Right forelimb (tissue), 1 donor: Measurements from ENCODE around the gene KCNF1.
A peak's percentile ranks its signal among the peaks of the same experiment; 100 is the strongest.

ENCODE experiments used
- DNase-seq: peaks from one replicate; pipeline ENCODE4 v3.0.0-alpha.2; 2018

The KCNF1 gene

DNA sequence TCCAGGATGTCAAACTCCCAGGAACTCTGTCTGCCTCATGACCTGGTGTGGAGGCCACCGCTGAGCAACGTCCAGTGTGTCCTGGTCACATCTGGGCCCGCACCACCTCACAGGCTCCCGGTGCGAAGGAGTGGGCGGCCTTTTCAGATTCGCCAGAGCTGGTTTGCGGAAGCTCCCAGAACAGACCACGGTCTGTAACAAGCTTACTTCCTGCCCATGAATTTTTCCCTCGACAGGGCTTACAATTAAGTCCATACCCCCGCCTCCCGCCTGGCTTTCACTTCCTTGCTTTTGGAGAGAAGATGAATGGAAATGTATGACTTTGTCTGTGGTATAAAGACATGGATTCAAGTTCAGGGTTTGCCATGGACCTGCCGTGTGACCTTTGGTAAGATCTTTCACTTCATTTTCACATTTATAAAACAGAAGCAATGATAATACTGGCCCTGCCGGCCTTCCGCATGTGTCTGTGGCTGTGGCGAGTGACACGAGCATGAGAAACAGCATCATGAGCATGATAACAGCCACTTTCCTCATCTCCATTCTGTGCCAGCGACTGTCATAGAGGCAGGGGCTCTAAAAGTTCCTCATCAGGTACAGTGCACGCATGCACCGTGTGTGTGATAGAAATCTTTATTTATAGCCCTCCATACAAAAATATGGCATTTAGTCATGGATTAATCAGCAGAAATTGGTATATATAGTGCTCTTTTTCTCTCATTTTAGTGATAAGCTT is 31.0 kb upstream of the KCNF1 start:
- DNase-seq = no peak

DNA sequence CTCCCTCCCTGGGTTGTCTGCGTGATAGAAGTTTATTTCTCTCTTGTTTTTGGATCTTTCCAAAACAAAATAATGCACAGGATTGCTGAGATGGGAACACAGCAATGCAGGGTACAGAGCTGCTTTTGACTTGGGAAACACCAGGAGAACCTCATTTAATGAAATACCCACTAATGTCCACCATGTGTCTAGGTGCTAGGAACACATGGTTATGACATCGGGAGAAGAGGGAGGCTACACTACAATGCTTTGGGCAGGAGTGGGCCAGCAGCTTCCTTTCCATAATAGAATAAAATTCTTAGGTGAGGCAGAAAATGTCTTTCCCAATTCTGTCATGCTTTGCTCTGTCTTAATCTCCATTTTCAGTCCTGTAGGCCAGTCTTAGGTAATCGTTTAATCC is 29.2 kb upstream of the KCNF1 start:
- DNase-seq = no peak

DNA sequence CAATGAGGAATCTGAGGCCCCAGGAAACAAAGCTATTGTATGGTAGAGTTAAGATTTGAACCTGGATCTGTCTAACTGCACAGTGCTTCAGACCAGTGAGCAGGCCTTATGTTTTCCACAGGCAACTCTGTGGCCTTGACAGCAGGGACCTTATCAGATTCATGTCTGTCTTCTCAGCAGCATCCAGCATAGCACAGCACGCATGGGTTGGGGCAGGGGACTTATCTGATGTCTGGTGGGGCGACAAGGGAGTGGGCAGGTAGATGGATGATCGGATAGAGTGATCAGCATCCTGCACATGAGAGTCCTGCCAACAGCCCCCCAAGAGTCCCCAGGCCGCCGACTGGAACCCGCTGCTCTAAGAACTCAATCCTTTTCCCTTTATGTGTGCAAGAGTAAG is 28.7 kb upstream of the KCNF1 start:
- DNase-seq = no peak

DNA sequence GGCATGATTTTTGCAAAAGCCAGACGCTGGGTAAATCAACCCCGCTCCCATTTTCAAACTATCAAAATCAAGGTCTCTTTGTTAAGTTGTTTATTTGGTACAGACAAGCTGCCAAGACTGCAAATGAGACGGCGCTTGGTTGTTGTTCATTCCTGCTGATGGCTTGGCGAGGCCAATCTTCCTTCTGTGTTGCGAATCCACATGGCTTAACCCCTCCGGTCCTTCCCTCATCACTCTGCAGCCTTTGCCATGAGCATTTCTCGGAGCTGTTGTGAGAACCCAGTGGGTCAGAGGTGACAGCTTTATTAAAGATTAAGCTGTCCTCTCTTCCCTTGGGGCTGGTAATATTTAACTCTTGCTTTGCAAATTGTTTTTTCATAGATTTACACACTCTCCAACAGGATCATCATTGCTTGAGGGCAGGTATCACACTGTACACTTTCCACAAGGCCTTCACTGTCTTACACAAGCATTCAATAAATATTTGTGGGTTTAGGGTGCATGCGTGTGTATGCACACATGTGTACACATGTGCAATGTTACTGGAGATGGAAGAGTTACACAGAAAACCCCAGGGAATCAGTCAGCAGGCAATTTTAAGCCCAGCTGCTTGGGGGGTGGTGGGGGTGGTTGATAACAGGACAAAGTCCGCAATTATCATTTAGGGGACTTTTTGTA is 27.8 kb upstream of the KCNF1 start:
- no peak for DNase-seq

DNA sequence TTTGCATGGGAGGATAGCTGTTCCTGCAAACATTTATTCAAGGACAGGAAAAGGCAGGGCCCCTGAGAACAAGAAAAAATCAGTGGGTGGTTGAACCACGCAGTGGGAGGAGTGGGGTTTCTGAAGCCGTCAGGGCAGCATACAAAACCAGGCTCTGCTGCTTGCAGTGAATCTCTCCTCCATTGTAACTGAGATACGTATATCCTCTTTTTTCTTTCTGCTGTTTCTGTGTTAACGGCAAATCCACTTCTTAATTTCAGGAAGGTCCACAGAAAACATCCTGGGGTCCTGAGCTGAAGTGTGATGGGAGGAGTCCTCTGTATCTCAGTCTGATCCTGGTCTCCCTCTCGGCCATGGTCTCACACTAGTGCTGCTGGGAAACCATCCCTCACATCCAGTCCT is 27.2 kb upstream of the KCNF1 start:
- no peak for DNase-seq

DNA sequence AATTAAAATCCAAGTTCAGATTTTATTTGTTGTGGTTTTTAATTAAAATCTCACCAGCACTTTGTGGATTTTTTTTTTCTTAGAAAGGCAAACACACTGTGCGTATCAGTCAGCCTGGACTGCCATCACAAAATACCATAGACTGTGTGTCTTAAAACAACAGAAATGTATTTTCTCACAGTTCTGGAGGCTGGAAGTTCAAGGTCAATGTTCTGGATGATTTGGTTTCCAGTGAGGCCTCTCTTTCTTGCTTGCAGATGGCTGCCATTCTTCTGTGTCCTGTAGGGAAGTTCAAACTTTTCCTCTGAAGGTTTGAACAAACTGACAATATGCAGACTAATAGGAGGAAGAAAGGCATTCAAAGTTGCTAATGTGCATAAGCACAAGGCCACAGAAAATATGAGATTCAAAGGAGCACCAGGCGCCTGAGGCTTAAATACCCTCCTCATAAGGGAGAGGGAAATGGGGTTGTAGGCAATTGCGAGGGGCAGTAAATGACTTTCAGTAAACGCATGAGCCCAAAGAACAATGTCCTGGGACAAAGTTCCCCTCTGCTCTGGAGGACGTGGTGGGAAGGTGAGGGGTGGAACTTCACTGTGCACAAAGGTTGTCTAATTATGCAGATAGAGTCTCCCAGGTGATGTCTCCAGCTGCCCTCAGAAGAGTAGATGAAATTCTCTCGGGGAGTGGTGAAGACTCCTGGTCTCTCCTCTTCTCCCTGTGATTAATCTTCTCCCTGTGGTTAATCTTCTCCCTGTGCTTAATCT is 26.5 kb upstream of the KCNF1 start:
- DNase-seq = no peak

DNA sequence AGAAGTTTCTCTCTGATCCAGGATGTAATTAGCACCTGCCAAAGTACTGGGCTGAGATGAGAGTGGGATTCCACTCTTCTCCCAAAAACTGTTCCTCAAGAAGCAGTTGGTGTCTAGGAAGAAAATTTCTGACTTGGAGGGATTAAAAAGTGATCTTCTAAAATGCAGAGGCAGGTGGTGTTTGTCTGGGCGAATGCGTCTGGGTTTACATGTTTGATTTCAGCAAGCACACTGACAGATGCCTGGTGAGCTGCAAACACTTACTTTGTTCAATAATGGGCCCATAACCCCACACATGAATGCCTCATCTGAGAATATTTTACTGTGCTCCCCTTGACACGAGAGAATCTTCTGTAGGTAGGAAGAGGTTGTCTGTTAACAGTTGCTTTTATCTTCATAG is 24.3 kb upstream of the KCNF1 start:
- DNase-seq = no peak

DNA sequence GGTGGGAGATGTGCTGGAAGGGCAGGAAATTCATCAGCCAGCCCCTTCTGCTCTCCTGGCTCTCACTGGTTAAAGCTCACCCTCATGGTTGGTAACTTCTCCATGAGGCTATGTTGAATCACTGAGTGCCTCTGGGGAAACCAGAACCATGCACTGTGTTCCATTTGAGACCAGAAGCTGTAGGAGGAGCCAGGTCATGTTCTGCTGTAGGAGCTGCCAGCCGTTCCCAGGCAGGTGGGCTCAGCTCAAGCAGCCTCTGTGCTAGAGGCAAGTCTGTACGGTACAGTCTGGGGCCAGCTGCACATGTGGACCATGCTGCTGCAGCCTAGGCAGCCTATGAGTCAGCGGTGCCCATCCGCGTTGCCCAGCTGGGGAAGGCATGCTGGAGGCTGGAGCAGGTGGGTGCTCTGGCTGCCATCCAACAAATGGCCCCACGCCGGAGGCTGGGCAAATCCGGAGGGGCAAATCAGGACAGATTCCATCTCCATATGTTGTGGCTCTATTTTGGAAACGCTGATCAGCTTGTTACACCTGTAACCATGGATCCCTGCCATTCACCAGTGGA is 22.0 kb upstream of the KCNF1 start:
- DNase-seq = peak; percentile 54

DNA sequence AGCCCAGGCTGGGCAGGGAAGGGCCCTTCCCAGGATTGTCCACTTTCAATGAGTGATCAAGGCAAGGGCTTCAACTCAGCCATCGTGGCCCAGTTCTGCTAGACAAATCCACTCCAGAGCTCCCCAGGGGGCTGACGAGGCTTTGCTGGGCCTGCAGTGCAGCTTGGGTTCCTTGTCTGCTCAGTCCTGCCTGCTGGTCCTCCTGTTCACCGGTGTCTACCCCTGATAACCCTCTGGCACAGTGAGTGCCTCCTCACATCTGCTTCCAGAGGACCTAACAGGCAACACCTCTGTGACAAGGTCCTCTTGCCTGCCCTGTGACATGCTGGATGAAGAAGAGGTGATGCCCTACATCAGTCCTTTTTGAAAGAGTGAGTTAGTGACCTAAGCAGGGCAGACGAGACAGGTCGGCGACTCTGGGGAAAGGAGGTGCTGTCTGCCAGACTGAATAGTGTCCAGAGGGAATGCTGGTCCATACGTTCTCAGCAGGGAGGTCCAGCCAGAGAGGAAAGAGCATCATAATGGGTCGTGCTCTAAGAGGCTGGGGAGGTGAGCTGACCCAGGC is 20.9 kb upstream of the KCNF1 start:
- DNase-seq = no peak

DNA sequence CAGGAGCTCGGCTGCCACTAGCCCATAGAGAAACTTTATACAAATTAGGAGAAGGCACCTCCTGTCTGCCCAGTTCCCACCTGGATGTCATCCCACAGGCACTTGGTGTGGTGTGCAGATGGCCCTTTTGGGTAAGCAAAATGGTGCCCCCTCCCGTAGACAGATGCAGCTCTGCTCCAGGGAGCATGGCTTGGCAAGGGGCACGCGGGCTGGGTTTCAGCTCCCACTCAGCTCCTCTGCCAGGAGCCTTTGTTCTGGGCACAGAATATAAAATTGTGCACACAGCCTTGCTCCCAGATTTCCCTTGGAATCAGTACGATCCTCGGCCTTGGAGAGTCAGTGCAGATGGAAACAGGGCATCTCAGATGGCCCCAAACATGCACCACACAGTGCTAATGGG is 20.3 kb upstream of the KCNF1 start:
- no peak for DNase-seq

DNA sequence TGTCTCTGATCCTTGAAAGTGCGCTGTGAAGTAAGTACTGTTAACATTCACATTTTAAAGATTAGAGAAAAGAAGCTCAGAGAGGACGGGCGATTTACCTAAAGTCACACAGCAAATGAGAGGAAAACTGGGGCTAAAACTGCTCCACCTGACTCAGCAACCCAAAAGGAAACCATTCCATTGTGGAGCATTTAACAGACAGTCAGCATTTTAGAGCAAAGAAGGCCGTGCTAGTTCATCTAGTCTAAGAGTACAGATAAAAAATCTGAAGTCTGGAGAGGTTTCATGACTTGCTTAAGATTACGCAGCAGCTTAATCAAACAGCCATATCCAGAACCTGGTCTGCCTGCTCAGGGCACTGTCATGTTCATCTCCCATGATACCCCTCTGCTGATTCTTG is 19.9 kb upstream of the KCNF1 start:
- no peak for DNase-seq

DNA sequence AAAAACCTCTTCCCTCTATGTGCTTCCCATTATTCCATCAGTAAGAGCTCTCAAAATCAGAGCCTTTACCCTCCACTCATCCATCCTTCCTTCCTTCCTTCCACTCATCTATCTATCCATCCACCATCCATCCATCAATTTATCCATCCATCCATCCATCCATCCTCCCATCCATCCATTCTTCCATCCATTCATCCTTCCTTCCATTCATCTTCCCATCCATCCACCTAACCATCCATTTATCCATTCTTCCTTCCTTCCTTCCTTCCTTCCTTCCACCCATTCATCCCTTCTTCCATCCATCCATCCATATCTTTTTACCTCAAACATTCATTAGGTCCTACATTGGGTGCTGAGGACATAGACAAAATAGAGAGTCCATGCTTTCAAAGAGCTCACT is 19.4 kb upstream of the KCNF1 start:
- no peak for DNase-seq

DNA sequence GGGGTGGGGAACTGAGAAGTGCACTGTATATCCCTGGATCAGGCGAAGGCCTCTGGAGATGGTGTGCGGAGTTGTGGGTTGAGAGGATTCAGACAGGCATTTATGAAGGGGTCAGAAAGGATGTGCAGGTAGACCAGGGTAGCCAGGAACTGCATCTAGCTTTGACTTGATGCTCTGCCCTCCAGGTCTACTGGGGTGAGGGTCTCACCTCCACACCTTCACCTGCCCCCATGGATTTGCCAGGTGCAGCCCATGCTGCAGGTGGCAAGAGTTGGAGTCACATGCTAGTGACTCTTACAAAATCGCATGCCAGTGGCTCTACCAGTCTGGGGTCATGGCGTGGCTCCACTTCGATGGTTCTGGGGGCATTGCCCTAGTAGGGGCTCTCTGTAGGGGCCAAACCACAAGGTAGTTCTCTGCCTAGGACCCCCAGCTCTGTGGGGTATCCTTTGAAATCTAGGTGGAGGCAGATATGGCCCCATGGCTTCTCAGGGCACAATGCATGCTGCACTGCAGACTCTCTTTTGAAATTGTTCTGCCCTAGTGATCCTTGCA is 18.9 kb upstream of the KCNF1 start:
- no peak for DNase-seq

DNA sequence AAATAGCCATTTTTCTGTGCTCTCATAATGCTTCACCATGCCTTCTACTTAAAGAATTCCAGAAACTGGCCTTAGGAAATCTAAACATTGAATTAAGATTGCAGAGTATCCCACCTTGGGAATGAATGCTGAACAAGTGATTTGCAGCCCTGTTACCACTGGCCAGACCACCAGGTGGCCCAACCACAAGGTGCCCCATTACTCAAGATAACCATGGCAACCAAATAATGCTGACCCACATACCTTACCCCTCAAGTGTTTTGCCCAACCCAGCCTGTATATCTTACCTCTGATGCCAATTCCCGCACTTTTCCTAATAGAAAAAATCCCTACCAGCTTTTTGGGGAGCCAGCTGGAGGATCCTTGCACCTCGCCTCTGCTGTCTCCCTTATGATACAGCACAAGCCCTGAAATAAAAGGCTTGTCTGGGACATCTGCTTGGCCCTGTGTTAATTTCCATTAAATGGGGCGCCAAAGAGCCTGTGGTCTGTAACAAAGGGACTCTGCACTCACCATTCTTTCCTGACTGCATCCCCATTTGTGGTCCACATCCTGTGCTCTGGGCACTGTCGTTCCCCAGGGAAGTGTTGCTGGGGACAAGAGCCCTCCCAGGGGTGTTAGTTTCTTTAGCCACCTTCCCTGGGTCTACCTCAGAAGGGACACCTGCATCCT is 17.3 kb upstream of the KCNF1 start:
- no peak for DNase-seq

DNA sequence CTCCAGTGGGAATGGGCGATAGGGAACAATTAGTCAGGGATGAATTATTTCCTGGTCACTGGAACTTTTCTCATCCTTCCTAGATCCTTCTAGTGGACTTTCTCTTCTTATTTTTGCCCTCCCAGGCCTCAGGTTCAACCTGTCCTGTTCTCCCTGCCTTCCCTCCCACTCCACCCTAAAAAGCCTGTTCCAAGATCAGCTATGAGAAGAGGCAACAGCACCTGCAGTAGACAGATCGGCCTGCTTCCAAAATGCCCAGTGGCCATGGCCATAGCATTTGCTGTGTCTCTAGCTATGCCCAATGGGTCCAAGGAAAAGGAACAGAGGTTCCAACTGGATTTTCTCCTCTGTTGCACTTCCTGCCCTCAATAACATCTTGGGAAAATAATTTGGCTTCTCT is 16.5 kb upstream of the KCNF1 start:
- DNase-seq = no peak

DNA sequence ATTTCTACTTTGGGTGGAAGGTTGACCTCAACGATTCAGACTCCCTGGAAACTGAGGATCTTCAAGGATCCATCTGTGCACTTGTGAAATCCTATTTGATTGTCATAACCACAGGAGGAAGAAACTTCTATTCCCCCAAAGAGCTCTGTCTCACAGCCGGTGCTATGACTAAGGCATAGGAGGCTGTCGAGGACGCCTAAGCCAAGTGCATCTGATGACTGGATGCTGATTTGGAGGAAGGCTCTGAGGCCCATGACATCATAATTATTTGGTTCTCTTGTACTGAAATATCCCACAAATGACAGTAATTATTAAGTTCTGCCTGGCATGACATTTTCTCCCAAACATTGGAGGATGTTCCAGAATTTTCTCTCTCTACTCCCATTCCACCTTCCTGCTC is 13.8 kb upstream of the KCNF1 start:
- no peak for DNase-seq

DNA sequence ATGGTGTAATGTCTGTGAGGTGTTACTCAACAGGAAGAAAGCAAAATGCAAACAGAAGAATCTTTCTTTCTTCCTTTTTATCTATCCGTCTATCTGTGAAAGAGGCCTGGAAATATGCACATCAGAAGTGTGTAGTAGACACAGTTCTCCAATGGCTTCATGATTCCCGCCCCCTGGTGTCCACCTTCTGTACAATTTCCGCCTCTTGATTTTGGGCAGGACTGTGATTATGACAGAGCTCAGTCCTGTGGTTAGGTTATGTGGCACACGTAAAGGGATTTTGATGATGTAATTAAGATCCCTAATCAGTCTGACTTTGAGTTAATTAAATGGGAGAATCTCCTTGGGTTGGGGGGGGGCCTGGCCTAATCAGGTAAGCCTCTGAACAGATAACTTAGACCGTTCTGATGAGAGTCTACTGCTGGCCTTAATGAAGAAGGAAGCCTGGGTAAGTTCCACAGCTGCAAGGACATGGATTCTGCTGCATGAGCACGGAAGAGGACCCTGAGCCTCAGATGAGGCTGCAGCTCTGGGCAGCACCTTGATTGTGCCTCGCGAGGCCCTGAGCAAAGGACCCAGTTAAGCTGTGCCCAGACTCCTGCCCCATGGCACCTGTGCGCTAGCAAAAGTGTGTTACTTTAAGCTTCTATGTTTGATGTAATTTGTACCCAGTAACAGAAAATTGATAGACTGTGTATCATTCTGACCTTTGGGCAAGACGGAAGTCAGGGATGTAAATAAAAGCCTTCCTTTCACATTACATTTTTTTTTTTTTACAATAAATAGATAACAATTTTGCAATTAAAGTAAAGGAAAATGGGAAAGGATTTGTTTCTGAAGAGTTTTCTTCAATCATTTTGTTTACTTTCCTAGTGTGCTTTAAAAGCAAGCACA is 11.3 kb upstream of the KCNF1 start:
- DNase-seq = no peak

DNA sequence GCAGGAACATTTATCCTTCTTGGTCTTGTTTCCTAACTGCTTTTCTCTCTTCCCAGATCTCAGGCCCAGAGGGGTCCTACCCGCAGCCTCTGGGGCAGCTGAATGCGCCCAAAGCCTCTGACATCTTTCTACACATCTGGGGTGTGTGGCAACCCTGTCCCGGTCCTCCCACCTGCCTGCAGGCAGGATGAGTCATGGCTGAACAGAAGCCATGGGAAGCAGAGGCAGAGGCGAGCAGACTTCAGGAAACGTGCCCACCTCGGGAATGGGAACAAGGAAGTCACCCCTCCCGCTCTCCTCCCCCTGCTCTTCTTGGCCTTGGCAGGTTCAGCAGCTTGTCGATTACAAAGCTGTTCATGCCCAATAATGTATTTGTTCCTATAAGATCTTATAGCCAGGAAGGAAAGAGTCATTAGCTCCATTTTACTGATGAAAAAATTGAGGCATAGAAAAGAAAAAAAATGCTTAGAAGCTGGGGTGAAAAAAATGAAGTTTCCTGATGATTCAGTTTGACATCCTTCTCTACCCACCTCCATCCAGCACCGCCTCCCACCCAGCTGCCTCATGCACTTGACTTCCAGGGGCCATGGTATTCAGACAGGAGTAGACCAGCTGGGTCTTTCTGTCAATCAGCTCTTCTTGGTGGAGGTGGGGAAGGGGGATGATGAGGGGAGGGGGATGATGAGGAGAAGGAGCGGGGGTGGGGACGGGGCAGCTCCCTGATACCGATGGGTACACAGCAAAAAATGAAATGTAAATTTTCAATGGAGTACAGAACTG is 10.4 kb upstream of the KCNF1 start:
- DNase-seq = peak; percentile 29

DNA sequence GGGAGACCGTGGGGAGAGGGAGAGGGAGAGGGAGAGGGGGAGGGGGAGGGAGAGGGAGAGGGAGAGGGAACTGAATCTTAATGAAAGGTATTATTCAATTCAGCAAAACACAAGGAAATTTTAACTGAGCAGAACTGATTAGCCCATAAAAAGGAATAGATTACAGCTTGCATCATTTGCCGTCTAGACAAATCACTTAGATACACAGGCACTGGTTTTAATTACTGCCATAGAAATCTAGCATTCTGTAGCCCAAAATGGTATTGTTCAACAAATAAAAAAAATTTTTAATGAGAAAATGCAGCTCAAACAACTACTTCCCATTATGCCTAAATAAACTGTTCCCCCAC is 7.9 kb upstream of the KCNF1 start:
- no peak for DNase-seq

DNA sequence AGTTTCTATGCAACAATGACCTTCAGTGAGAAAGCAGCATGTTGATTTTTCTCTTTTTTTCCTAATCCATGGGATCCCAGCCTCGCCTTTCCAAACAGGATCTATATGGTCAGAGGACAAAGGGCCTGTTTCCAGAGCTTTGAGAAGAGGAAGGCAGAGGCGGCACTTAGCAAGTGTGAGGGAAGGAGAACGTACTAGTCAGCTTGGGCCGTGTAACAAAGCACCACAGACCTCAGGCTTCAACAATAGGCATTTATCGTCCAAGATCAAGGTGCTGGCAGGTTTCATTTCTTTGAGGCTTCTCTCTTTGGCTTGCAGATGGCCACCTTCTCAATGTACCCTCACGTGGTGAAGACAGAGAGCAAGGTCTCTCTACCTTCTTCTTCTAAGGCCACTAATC is 7.3 kb upstream of the KCNF1 start:
- DNase-seq = no peak
